ENCODE measurements around the gene PAK1.
"Not testable (repeated sequence)": the region's sequence is repeated elsewhere in the genome, so short reads cannot be mapped to it uniquely, and the experiment has no call there.

PAK1 gene

DNA sequence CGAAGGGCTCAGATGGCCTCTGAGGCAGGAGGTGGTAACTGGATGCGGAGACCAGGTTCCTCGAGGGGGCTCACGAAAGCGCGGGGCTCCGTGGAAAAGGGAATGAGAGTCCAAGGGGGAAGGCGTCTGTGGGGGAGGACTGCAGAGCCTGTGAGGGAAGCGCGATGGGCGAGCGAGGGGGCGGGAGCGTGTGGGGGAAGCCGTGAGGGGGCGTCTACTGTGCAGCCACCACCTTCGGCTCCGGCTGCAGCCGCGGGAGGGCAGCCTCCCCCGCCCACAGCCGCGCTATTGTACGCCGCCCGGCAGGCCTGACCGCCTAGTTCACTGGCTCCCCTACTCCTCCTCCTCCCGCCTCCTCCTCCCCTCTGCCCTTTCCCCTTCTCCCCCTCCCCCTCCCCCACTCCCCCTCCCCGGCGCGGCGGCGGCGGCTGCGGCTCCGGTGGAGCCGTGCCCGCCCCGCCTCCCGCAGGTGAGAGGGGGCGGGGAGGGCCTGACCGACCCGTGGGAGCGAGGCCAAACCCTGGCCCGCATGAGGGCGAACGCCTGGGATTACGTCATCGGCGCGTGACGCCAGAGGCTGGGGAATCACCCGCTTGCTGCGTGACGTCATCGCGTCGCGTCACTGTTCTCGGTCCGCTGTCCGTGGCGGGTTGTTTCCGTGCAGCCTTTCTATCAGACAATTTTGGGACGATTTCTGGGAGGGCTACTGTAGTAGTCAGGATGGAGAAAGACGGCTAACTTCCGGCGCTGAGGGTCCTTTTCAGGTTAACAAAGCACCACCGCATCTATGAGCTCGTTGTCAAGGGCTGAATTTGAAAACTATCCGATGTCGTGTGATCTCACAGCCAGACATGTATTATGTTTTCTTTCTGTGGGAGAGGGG is at the start of gene PAK1:
Gene PAK1, minus strand, starts transcription at position 294 of the 883 bp plus-strand sequence. CDS start 81,574 bp downstream, outside the sequence.
- peak in 55 of 56 donors; percentile 12 to 94 (median 78) for DNase-seq

DNA sequence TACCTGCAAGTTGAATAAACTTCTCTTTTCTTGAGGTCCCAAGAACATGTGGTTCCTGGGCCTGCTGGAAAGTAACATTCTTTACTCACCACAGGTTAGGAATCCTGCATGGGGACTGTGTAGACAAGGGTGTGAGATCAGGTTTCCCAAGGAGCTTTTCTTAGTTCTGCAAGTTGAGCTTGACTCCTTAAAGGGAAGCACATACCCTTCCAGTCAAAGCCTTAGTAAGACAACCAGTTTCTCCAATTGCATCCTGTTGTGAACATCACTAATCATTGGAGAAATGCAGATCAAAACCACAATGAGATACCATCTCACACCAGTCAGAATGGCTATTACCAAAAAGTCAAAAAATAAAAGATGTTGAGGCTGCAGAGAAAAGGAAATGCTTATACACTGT is 48.3 kb upstream of the PAK1 start:
- no peak for DNase-seq

DNA sequence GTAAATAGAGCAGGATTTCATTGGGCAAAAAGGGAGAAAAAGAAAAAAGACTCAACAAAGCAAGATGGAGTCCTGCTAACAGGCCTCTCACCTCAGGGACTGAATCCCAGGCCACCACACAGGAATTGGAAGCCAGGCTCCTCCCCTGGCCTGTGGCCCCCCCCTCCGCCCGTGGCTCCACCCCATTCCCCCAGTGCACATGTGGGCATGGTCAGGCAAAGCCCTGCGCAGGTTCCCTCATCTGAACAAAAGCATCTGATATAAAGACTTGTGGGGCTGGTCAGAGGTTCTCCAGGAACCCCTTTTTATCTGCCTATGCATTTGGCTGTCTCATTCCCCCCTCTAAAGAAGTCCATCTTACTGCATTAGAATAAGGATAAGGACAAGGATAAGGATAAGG is 46.0 kb upstream of the PAK1 start:
- DNase-seq, result no peak

DNA sequence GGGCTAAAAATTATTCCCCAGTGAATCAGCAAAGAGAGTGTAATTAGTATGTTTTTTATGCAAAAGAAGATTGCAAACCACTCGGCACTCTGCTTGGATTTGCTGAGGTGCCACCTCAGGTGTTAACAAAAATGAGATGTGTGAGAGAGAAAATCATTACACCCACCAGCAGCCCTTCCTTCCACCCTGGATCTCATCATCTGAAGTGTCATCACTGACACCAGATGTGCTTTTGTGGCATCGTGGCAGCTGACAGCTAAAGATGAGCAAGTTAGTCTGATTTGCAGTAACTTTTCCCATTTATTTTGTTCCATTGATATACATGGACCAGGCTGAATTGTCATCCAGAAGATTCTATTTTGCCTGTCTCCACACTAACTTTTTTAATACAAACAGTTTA is 44.6 kb upstream of the PAK1 start:
- DNase-seq, result peak in 16 of 56 donors; percentile 2 to 63 (median 29)

DNA sequence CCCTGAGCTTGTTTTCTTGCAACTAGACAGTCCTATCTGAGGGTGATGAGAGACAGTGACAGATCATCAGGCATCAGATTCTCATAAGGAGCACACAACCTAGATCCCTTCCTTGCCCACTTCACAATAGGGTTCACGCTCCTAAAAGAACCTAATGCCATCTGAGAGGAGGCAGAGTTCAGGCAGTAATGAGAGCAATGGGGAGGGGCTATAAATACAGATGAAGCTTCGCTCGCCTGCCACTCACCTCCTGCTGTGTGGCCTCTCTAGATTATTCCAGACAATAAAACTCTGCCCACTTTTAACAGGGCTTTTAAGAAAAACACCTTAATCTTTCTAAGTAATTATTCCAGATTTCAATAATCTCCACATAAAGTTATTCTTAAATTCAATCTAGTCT is 43.9 kb upstream of the PAK1 start:
- DNase-seq, result no peak

DNA sequence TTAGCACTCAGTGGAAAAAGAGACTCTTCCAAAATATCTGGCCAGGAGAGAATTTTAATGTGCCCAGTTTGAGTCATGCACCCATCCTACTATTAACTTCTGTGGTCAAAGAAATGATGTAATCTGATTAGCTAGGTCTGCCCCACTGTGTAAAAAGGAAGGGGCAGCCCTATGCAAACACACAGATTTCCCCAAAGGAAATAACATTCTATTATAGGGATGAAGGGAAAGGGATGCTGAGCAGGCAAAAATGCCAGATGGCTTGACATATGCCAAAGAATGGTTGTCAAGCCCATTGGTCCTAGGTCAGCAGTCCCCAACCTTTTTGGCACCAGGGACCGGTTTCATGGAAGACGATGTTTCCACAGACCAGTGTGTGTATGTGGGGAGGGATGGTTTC is 43.3 kb upstream of the PAK1 start:
- DNase-seq, result no peak

DNA sequence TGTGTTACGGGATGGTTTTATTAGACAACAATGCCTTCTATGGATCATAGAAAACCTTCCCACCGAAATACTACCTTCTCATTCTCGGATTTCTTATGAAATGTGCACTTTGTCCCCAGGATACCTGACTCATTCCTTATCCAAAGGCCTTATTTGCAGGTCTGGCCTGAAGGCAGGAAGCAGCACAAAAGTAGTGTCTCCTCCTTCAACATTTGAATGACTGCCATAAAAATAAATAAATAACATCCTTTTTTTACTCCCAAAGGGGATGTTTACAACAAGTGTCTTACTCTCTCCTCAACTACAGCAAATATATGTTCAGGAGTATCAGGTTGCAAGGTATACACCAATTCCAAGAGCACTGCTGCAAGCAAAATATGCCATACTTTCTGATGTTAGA is 41.6 kb upstream of the PAK1 start:
- no peak for DNase-seq

DNA sequence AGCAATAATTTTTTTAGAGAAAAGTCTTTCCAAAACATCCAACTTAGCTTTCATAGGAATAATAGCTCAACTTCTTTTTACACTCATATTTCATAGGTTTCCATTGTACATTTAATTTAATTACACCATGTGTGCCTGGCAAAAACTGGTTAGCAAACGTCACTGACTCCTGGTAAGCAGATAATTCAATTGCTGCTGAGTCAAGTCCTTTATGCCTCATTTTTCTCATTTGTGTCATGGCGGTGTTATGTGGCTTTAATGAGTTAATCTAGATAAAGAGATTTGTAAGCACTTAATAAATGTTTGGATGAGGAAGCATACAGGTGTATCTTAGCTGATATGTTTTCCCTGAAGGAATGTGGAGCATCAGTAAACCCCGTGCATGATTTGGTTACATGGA is 41.2 kb upstream of the PAK1 start:
- DNase-seq, result no peak

DNA sequence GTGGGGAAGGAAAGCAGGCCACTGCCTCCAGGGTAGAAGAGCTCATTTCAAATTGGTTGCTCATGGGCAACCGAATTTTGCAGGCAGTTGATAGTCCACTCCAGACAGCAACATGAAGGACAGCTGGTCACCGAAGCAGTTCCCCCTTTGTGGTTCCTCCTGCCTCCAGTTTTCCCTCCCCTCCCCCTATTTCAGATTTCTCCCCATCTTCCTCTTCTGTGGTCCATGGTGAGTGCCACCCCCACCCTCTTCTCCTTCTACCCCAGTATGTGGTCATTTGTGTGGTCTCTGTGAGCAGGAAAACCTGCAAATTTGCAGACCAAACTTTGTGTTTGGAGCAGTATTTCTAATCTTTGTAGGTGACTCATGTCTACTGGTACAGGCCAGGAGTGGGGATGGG is 38.2 kb upstream of the PAK1 start:
- no peak for DNase-seq

DNA sequence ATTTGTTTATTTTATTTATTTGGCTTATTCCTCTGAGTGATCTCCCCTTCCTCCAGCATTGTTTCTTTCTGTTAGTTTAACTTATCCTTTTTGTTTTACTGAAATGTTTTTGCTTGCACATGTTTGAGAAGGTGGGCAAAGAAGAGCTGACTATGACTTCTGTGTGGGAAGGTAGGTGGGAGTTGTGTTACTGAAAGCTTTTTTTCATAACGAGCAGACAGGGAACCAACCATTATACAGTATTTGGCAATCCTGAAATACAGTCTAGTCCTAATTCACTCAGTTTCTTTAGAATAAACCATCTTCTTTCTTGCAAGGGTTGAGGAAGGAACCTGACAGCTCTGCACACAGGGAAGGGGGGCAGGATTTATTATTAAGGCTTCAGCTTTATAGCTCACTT is 37.0 kb upstream of the PAK1 start:
- no peak for DNase-seq

DNA sequence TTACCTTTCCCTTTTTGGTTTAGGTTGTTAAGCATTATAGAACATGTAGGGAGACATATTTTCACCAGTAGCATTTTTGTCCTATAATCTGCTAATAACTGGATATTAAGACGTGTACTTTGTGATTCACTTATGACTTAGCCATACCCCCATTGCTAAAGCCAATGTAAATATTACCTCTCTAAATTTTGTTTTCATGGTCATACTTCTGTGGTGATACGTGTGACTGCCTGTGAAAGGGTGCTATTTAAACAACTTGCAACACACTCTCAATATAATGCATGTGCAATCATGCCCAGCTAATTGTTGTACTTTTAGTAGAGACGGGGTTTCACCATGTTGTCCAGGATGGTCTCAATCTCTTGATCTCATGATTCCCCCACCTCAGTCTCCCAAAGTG is 36.2 kb upstream of the PAK1 start:
- no peak for DNase-seq

DNA sequence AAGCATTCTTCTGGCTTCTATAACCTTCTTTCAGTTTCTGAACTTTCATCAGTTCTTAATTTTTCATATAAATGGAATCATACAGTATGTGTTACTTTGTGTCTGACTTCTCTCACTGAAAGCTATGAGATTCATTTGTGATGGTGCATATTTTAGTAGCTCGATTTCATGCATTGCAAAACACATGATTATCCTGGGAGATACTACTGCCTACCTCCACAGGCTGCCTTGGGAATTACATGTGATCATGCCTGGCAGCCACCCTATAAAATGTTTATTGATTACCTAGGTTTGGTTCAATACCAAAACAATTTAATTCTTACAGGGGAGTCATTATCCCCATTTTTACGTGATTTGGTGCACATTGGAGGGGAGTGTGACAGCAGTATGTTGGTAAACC is 34.1 kb upstream of the PAK1 start:
- no peak for DNase-seq

DNA sequence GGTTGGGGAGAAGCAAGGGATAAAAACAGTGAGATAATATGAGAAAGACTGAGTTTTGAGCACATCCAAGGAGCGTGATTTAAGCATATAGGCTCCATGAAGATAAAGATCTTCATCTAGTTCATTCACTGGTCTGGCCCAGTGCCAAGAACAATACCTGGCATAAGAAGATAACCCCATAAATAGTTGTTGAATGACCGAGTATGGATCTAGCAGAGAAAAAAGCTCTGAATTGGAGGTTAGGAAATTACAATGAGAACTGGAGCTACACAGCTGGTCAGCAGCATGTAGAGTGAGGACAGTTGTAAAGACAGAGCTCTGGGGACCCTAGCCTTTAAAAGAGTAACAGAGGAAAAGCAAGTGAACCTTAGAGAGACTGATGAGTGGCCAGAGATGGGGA is 33.0 kb upstream of the PAK1 start:
- DNase-seq, result no peak

DNA sequence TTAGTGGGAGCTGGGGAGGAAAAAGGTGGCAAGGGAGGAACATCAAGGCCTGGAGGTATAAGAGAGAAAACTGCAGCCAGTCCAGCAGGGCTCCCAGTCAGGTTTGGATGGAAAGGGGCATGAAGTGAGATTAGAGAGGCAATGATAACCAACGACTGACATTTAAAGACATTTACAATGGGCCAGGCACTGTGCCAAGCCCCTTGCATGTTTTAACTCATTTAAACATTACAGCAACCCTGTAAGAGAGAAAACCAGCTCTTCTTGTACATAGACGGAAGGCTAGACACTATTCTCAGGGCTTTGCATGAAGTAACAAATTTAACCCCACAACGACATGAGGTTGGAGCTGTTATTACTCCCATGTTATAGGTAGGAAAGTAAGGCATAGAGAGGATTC is 32.1 kb upstream of the PAK1 start:
- DNase-seq, result no peak

DNA sequence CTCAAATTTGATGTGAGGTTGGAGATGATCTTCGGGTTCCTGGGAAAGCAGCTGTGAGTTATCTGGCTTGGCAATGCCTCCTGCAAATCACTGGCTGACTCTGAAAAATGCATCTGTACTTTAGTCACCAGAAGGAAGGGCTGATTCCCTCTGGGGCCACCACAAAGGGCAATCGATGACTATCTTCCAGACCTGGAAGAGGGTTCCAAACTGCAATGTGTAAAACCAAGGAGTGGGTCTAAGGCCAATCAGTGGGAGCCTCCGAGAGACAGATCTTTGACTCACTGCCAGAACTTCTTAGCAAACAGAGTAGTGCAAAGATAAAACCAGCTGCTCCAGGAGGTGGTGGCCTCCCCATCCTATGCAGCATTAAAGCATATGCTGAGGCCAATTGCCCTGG is 29.1 kb upstream of the PAK1 start:
- DNase-seq, result no peak

DNA sequence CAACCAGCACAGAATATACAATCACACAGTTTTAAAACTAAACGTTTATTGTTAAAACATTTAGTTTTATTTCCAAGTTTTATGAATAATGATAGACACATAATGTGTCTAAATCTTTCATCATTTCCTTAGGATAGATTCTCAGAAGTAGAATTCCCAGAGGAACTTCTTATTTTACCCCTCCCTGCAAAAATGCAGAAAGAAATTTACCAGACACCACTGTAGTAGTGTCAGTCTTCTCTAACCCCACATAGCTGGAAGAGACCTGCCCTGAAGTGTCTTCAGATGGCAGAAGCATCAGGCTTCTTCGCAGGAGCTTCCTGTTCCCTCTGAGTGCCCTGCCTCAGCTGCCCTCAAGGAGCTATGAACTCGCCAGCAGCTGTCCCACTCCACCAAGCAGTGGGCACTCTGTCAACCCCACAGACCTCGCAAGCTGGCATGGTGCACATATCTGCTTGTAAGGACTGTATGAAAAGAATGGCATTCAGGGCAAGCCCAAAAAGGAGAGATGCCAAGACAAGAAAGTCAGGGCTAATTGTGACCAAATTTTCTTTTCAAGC is 28.5 kb upstream of the PAK1 start:
- DNase-seq, result no peak

DNA sequence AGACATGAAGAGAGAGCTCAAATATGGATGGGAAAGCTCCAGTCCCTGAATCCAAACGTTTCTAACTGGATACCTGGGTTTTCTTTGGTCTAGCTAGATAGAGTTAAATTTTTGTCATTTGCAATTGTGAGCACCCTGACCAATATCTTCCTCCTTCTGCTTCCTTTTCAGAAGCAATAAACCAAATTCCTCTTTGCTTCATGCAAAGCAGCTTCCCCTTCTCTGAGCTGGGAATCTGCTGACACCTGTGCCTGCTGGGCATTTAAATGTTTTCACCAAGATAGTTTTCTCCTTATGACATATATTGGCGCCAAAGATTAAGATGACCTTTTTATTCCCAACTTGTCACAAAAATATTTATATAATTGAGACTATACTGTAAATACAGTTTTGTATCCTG is 27.9 kb upstream of the PAK1 start:
- DNase-seq, result no peak

DNA sequence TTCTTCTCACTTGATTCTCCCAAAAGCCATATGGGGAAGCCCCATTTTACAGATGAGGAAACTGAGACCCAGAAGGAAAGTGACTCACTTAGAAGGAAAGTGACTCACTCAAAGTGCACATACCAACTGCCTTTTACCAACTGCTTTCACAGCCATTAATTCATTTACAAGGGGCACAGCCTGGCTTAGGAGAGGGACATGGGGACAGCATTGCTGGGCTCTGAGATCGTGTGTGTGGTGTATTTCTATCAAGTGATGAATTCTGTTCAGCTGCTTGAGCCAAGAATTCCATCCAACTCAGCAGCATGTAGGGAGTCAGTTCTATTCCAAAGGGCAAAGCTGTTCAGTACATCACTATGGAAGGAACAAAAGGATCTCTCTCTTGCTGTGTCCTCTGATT is 23.5 kb upstream of the PAK1 start:
- no peak for DNase-seq

DNA sequence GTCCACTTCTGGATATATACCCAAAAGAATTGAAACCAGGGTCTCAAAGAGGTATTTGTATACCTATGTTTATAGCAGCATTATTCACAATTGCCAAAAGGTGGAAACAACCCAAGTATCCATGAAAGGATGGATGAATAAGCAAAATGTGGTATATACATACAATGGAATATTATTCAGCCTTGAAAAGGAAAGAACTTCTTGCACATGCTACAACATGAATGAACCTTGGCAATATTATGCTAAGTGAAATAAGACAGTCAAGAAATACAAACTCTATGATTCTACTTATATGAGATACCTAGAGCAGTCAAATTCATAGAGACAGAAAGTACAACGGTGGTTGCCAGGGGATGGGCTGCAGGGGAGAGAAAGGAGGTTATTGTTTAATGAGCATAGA is 21.6 kb upstream of the PAK1 start:
- no peak for DNase-seq

DNA sequence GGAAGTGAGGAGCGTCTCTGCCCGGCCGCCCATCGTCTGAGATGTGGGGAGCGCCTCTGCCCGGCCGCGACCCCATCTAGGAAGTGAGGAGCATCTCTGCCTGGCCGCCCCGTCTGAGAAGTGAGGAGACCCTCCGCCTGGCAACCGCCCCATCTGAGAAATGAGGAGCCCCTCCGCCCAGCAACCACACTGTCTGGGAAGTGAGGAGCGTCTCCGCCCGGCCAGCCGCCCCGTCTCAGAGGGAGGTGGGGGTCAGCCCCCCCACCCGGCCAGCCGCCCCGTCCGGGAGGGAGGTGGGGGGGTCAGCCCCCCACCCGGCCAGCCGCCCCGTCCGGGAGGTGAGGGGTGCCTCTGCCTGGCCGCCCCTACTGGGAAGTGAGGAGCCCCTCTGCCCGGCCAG is 16.1 kb upstream of the PAK1 start:
- not testable (repeated sequence) for DNase-seq

DNA sequence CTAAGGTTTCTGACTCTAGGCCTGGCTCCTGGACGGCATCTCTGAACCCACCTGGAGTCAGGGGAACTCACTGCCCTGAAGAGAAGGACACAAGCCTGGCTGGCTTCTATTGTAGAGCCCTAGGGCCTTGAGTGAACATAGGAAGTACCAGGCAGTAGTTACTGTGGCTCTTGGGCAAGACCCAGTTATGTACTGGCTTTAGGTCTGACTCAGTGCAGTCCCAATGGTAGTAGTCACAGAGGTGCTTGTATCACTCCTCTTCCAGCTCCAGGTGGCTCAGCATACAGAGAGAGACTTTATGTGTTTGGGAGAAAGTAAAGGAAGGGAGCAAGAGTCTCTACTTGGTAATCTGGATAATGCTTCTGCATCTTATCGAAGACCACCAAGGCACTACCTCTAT is 13.9 kb upstream of the PAK1 start:
- DNase-seq, result no peak

DNA sequence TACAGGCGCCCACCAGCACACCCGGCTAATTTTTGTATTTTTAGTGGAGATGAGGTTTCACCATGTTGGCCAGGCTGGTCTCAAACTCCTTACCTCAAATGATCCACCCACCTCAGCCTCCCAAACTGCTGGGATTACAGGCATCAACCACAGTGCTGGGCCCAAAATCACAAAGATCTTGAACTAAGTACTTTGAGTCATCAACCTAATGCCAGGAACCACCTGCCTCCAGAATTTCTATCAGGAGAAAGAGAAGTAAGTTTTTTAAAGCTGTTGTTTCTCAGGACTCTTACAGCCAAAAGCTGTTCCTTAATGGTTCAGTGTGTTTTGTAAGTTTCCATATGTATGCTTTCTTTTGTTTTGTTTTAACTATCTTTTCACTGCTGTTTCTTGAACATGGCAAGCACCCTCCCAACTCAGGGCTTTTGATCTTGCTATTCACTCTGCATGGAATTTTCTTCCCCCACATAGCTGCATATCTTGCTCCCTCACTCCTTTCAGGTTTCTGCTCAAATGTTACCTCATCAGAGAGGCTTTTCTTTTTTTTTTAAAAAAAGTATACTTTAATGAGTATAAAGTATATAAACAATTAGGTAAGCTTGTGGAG is 6.0 kb upstream of the PAK1 start:
- DNase-seq, result no peak

DNA sequence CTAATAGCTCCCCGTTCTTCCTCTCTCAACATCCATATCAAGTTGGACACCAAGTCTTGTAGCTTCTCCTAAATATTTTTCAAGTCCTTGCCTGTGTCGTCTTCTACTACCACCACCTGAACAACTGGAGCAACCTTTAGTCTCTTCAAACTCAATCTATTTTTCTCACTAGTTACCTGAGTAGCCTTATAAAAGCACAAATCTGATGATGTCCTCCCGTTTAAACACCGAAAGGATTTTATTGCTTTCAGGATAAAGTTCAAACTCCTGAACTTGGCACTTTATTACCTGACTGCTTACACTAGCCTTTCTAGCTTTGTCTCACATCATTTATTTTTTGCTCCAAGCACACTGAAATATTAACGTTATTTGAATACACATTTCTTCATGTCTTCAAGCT is 1.3 kb upstream of the PAK1 start:
- DNase-seq, result no peak
